SK-N-SH (cell line): ENCODE data around the gene THBS3. TPM values are rescaled to one million over a fixed set of nuclear protein-coding genes. Genes with fewer than 3 reads are reported as not detected.

ENCODE experiments used
- CTCF ChIA-PET: fragments of 300-600, 350-600 bp; formaldehyde crosslinking; extraction: SDS; loops from one replicate; lab custom pipeline; 2021; lab: Yijun Ruan, JAX
- POLR2A ChIA-PET: fragments of 350-600 bp; sonication (Branson Sonifier 250); formaldehyde crosslinking; extraction: SDS; loops from one replicate; lab custom pipeline; 2020; ENCODE audit warnings: antibody characterized with exemption, inconsistent platforms; lab: Yijun Ruan, JAX
- DNase-seq: peaks from one replicate; pipeline ENCODE4 v3.0.0; 2012
- H2AFZ ChIP-seq: fragments of 200-600 bp; sonication (generic); 2 replicates; pipeline ENCODE4 v1.8.1; 2016; ENCODE audit warnings: antibody characterized with exemption, mild to moderate bottlenecking, low read depth
- H3F3A ChIP-seq: fragments of 200-600 bp; sonication (generic); replicated peaks from 2 replicates; pipeline ENCODE3; 2016; ENCODE audit warnings: antibody characterized with exemption, mild to moderate bottlenecking; ENCODE audit not compliant: insufficient read depth
- H3K27ac ChIP-seq, 2 experiments: fragments of 200-500 bp in 1 of 2; fragments of 200-600 bp in 1 of 2; sonication (Bioruptor generic) in 1 of 2; sonication (generic), shearing (Covaris generic) in 1 of 2; 2 replicates each; pipeline versions ENCODE4 v1.5.1 to v1.6.1; 2014 to 2016; ENCODE audit warnings: low read depth in 2 of 2, inconsistent platforms in 1 of 2, low read length in 1 of 2, mild to moderate bottlenecking in 1 of 2, mixed read lengths in 1 of 2
- H3K27me3 ChIP-seq: fragments of 200-600 bp; sonication (generic), shearing (Covaris generic); 2 replicates; pipeline ENCODE4 v1.6.1; 2016; ENCODE audit warnings: mixed run types; ENCODE audit not compliant: insufficient read depth
- H3K36me3 ChIP-seq, 2 experiments: fragments of 200-500 bp in 1 of 2; fragments of 200-600 bp in 1 of 2; sonication (Bioruptor generic) in 1 of 2; sonication (generic) in 1 of 2; replicated peaks in 1 of 2; 2 replicates each; pipeline versions ENCODE3 to v1.5.1; 2014 to 2016; ENCODE audit warnings: low read length in 1 of 2, mild to moderate bottlenecking in 1 of 2; ENCODE audit not compliant: insufficient read depth in 2 of 2, control insufficient read depth in 1 of 2
- H3K4me1 ChIP-seq, 2 experiments: fragments of 200-500 bp in 1 of 2; fragments of 200-600 bp in 1 of 2; sonication (Bioruptor generic) in 1 of 2; sonication (generic), shearing (Covaris generic) in 1 of 2; 2 replicates each; pipeline versions ENCODE4 v1.5.1 to v1.6.1; 2014 to 2016; ENCODE audit warnings: low read depth in 1 of 2, low read length in 1 of 2, mixed run types in 1 of 2; ENCODE audit not compliant: insufficient read depth in 2 of 2, control insufficient read depth in 1 of 2
- H3K4me2 ChIP-seq: fragments of 200-600 bp; sonication (generic), shearing (Covaris generic); 2 replicates; pipeline ENCODE4 v1.6.1; 2017; ENCODE audit warnings: mixed run types
- H3K4me3 ChIP-seq, 2 experiments: fragments of 200-500 bp in 1 of 2; fragments of 200-600 bp in 1 of 2; sonication (Bioruptor generic) in 1 of 2; sonication (generic), shearing (Covaris generic) in 1 of 2; 2 replicates each; pipeline versions ENCODE4 v1.5.1 to v1.8.1; 2014 to 2016; ENCODE audit warnings: low read depth in 2 of 2, inconsistent platforms in 1 of 2, low read length in 1 of 2, mild to moderate bottlenecking in 1 of 2, mixed read lengths in 1 of 2, moderate library complexity in 1 of 2
- H3K79me2 ChIP-seq: fragments of 200-600 bp; sonication (generic); 2 replicates; pipeline ENCODE4 v1.8.1; 2017; ENCODE audit warnings: mild to moderate bottlenecking; ENCODE audit not compliant: insufficient read depth
- H3K9ac ChIP-seq: fragments of 200-600 bp; sonication (generic); 2 replicates; pipeline ENCODE4 v1.6.1; 2017; ENCODE audit warnings: mixed run types
- H3K9me2 ChIP-seq: fragments of 200-600 bp; sonication (generic); 2 replicates; pipeline ENCODE4 v1.6.1; 2017; ENCODE audit warnings: mixed run types
- H3K9me3 ChIP-seq: fragments of 200-600 bp; sonication (generic); 2 replicates; pipeline ENCODE4 v1.6.1; 2017; ENCODE audit warnings: mixed run types, mild to moderate bottlenecking, moderate library complexity
- H4K20me1 ChIP-seq: fragments of 200-600 bp; sonication (generic); 2 replicates; pipeline ENCODE4 v1.6.1; 2017; ENCODE audit warnings: mild to moderate bottlenecking, mixed run types; ENCODE audit not compliant: insufficient read depth
- EZH2phosphoT487 ChIP-seq: fragments of 200-600 bp; sonication (generic); IDR thresholded peaks from 2 replicates; pipeline ENCODE4 v1.6.1; 2017; ENCODE audit warnings: low read depth, mixed run types, mild to moderate bottlenecking, antibody characterized with exemption, moderate library complexity, borderline replicate concordance
- GABPA ChIP-seq: IDR thresholded peaks from 2 replicates; pipeline ENCODE4 v1.4.0; 2012; ENCODE audit warnings: low read depth, mild to moderate bottlenecking
- GATA2 ChIP-seq: sonication (generic); formaldehyde crosslinking; IDR thresholded peaks from 2 replicates; pipeline ENCODE4 v1.5.0; 2020; ENCODE audit warnings: mild to moderate bottlenecking, missing genetic modification reagents
- MEF2A ChIP-seq: IDR thresholded peaks from 2 replicates; pipeline ENCODE4 v1.4.0; 2012; ENCODE audit warnings: low read depth, borderline replicate concordance
- NRF1 ChIP-seq: IDR thresholded peaks from 2 replicates; pipeline ENCODE4 v1.6.1; 2012; ENCODE audit warnings: low read depth, mild to moderate bottlenecking, low read length
- RFX5 ChIP-seq: IDR thresholded peaks from 2 replicates; pipeline ENCODE4 v1.6.1; 2012; ENCODE audit warnings: mild to moderate bottlenecking, improper control_type of control experiment, low read length
- SMC3 ChIP-seq: IDR thresholded peaks from 2 replicates; pipeline ENCODE4 v1.6.1; 2012; ENCODE audit warnings: low read depth, low read length, improper control_type of control experiment
- TAF1 ChIP-seq: IDR thresholded peaks from 2 replicates; pipeline ENCODE4 v1.6.1; 2012; ENCODE audit warnings: low read depth, mild to moderate bottlenecking, low read length, moderate library complexity, borderline replicate concordance
- TCF12 ChIP-seq: IDR thresholded peaks from 2 replicates; pipeline ENCODE4 v1.4.0; 2012
- TEAD4 ChIP-seq: IDR thresholded peaks from 2 replicates; pipeline ENCODE4 v1.4.0; 2012; ENCODE audit warnings: mild to moderate bottlenecking, borderline replicate concordance; ENCODE audit not compliant: insufficient read depth
- YY1 ChIP-seq: IDR thresholded peaks from 2 replicates; pipeline ENCODE4 v1.4.0; 2012; ENCODE audit warnings: low read depth, mild to moderate bottlenecking
- WGBS: methylation state at CpG from one replicate; pipeline ENCODE4 v1.1.6; 2017; ENCODE audit warnings: low lambda C conversion rate; 5-methylcytosine and 5-hydroxymethylcytosine counted together
- polyA plus RNA-seq, 3 experiments: library from polyadenylated mRNA; depleted of rRNA; stranded (reverse); fragments of >200 nt; gene quantifications; 2 replicates each; pipeline ENCODE4 v1.2.3, GENCODE V29; 2012
- TF ChIP-seq, protein P1 (sequence below): IDR thresholded peaks from 2 replicates; pipeline ENCODE4 v1.6.1; 2012; ENCODE audit warnings: mild to moderate bottlenecking, low read depth, low read length, moderate library complexity
- TF ChIP-seq, protein P2 (sequence below): fragments of 150-350 bp; IDR thresholded peaks from 2 replicates; pipeline ENCODE4 v1.6.1; 2017; ENCODE audit warnings: antibody characterized with exemption, low read length, low read depth, borderline replicate concordance
- TF ChIP-seq, protein P3 (sequence below): IDR thresholded peaks from 2 replicates; pipeline ENCODE4 v1.4.0; 2012; ENCODE audit warnings: low read depth, borderline replicate concordance
- TF ChIP-seq, protein P4 (sequence below): fragments of 150-350 bp; IDR thresholded peaks from 2 replicates; pipeline ENCODE4 v1.6.1; 2016; ENCODE audit warnings: mild to moderate bottlenecking, low read depth, low read length
- TF ChIP-seq, protein P5 (sequence below): fragments of 200-600 bp; sonication (generic); IDR thresholded peaks from 2 replicates; pipeline ENCODE4 v1.6.1; 2017; ENCODE audit warnings: antibody characterized with exemption, mild to moderate bottlenecking, moderate library complexity

THBS3 gene
- polyA plus RNA-seq, 1 of the 3 experiments (the other 2 are of a cell fraction), result 124 TPM

- ChIA-PET POLR2A (interaction anchor here (0.6 to 1.5 kb wide), 2 partner anchors 13 to 1068 kb away, joined by 4 read pairs; partner anchors contain the start of gene ENTREP3), CTCF (interaction anchor here (1.0 to 4.2 kb wide), 5 partner anchors 10 to 65 kb away, joined by 3 to 29 read pairs (median 3); partner anchors contain the start of gene THBS3)
- H4K20me1 ChIP-seq, result no peaks in the 10 kb centered on the region
- no peak for TF ChIP-seq RFX5
- TF ChIP-seq, protein P1, sequence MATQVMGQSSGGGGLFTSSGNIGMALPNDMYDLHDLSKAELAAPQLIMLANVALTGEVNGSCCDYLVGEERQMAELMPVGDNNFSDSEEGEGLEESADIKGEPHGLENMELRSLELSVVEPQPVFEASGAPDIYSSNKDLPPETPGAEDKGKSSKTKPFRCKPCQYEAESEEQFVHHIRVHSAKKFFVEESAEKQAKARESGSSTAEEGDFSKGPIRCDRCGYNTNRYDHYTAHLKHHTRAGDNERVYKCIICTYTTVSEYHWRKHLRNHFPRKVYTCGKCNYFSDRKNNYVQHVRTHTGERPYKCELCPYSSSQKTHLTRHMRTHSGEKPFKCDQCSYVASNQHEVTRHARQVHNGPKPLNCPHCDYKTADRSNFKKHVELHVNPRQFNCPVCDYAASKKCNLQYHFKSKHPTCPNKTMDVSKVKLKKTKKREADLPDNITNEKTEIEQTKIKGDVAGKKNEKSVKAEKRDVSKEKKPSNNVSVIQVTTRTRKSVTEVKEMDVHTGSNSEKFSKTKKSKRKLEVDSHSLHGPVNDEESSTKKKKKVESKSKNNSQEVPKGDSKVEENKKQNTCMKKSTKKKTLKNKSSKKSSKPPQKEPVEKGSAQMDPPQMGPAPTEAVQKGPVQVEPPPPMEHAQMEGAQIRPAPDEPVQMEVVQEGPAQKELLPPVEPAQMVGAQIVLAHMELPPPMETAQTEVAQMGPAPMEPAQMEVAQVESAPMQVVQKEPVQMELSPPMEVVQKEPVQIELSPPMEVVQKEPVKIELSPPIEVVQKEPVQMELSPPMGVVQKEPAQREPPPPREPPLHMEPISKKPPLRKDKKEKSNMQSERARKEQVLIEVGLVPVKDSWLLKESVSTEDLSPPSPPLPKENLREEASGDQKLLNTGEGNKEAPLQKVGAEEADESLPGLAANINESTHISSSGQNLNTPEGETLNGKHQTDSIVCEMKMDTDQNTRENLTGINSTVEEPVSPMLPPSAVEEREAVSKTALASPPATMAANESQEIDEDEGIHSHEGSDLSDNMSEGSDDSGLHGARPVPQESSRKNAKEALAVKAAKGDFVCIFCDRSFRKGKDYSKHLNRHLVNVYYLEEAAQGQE, result 0 out of 2 replicates have a peak, but pooled peaks have one; percentile 10
- H3K27me3 ChIP-seq, result no peaks in the 10 kb centered on the region
- WGBS, result 85% methylated on average over 4 of the region's 4 CpGs
- H3K9ac ChIP-seq, result no peak overlapping the region
- no peak overlapping the region for H3K4me2 ChIP-seq
- H3K79me2 ChIP-seq, result peaks cover 28% of the 10 kb centered on the region
- no peak for DNase-seq
- H3K4me1 ChIP-seq, result peaks cover 0 to 24% of the 10 kb centered on the region in 2 experiments; a peak in 3 of 4 replicates
- no peak overlapping the region for H2AFZ ChIP-seq
- H3K9me3 ChIP-seq, result no peaks in the 10 kb centered on the region
- H3K27ac ChIP-seq, result peak overlapping the region; percentile 13 to 69; a peak in 3 of 4 replicates
- peaks cover 26% of the 10 kb centered on the region for H3F3A ChIP-seq
- no peaks in the 10 kb centered on the region for H3K9me2 ChIP-seq
- H3K4me3 ChIP-seq, result no peak overlapping the region
- peaks cover 0 to 3% of the 10 kb centered on the region in 2 experiments for H3K36me3 ChIP-seq
Measured at GRCh38 chr1:155241841-155242264, 34.2 kb upstream of the THBS3 start.

- Histone ChIP-seq H3K9me2 (no peaks in the 10 kb centered on the region), H3K4me3 (peak overlapping the region; percentile 51 to 68), H2AFZ (peak overlapping the region; percentile 78), H3K4me2 (peak overlapping the region; percentile 79), H4K20me1 (no peaks in the 10 kb centered on the region), H3K36me3 (peaks cover 0 to 4% of the 10 kb centered on the region in 2 experiments), H3K27me3 (no peaks in the 10 kb centered on the region), H3K9me3 (no peaks in the 10 kb centered on the region), H3F3A (peaks cover 24% of the 10 kb centered on the region), H3K9ac (peak overlapping the region; percentile 70; the same call in 1 of the 2 replicates), H3K27ac (peak overlapping the region; percentile 13 to 69; a peak in 3 of 4 replicates), H3K4me1 (peaks cover 0 to 24% of the 10 kb centered on the region in 2 experiments; a peak in 3 of 4 replicates), H3K79me2 (peaks cover 28% of the 10 kb centered on the region)
- DNase-seq, result peak; percentile 82
- ChIA-PET CTCF (interaction anchor here (1.0 to 4.2 kb wide), 5 partner anchors 10 to 66 kb away, joined by 3 to 29 read pairs (median 3); partner anchors contain the start of gene THBS3), POLR2A (interaction anchor here (0.6 to 1.5 kb wide), 2 partner anchors 14 to 1067 kb away, joined by 4 read pairs; partner anchors contain the start of gene ENTREP3)
- 13% methylated on average over 4 of the region's 4 CpGs for WGBS
- TF ChIP-seq TAF1 (peak; percentile 52; the same call in 1 of the 2 replicates), SMC3 (no peak), GABPA (peak; percentile 68), TEAD4 (no peak), MEF2A (no peak), TCF12 (peak; percentile 81), YY1 (peak; percentile 98), GATA2 (CRISPR knock-in tag) (no peak), EZH2phosphoT487 (no peak), NRF1 (no peak)
- TF ChIP-seq, protein P2, sequence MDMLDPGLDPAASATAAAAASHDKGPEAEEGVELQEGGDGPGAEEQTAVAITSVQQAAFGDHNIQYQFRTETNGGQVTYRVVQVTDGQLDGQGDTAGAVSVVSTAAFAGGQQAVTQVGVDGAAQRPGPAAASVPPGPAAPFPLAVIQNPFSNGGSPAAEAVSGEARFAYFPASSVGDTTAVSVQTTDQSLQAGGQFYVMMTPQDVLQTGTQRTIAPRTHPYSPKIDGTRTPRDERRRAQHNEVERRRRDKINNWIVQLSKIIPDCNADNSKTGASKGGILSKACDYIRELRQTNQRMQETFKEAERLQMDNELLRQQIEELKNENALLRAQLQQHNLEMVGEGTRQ, result peak; percentile 98
- TF ChIP-seq, protein P3, sequence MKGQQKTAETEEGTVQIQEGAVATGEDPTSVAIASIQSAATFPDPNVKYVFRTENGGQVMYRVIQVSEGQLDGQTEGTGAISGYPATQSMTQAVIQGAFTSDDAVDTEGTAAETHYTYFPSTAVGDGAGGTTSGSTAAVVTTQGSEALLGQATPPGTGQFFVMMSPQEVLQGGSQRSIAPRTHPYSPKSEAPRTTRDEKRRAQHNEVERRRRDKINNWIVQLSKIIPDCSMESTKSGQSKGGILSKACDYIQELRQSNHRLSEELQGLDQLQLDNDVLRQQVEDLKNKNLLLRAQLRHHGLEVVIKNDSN, result peak; percentile 100
- TF ChIP-seq, protein P4, sequence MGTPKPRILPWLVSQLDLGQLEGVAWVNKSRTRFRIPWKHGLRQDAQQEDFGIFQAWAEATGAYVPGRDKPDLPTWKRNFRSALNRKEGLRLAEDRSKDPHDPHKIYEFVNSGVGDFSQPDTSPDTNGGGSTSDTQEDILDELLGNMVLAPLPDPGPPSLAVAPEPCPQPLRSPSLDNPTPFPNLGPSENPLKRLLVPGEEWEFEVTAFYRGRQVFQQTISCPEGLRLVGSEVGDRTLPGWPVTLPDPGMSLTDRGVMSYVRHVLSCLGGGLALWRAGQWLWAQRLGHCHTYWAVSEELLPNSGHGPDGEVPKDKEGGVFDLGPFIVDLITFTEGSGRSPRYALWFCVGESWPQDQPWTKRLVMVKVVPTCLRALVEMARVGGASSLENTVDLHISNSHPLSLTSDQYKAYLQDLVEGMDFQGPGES, result no peak
- TF ChIP-seq, protein P5, sequence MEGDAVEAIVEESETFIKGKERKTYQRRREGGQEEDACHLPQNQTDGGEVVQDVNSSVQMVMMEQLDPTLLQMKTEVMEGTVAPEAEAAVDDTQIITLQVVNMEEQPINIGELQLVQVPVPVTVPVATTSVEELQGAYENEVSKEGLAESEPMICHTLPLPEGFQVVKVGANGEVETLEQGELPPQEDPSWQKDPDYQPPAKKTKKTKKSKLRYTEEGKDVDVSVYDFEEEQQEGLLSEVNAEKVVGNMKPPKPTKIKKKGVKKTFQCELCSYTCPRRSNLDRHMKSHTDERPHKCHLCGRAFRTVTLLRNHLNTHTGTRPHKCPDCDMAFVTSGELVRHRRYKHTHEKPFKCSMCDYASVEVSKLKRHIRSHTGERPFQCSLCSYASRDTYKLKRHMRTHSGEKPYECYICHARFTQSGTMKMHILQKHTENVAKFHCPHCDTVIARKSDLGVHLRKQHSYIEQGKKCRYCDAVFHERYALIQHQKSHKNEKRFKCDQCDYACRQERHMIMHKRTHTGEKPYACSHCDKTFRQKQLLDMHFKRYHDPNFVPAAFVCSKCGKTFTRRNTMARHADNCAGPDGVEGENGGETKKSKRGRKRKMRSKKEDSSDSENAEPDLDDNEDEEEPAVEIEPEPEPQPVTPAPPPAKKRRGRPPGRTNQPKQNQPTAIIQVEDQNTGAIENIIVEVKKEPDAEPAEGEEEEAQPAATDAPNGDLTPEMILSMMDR, result no peak
Measured at GRCh38 chr1:155241069-155241679, 33.5 kb upstream of the THBS3 start.
